ENCODE results near the gene MRPL34. TPM values are rescaled to one million over a fixed set of nuclear protein-coding genes. Genes with fewer than 3 reads are reported as not detected.
"Not testable (repeated sequence)": the region's sequence is repeated elsewhere in the genome, so short reads cannot be mapped to it uniquely, and the experiment has no call there.

The MRPL34 gene
- total RNA-seq (2014; rRNA removed; shearing (Covaris generic); ENCODE audit: low replicate concordance): 21.0 and 38.9 TPM in 2 replicates

DNA sequence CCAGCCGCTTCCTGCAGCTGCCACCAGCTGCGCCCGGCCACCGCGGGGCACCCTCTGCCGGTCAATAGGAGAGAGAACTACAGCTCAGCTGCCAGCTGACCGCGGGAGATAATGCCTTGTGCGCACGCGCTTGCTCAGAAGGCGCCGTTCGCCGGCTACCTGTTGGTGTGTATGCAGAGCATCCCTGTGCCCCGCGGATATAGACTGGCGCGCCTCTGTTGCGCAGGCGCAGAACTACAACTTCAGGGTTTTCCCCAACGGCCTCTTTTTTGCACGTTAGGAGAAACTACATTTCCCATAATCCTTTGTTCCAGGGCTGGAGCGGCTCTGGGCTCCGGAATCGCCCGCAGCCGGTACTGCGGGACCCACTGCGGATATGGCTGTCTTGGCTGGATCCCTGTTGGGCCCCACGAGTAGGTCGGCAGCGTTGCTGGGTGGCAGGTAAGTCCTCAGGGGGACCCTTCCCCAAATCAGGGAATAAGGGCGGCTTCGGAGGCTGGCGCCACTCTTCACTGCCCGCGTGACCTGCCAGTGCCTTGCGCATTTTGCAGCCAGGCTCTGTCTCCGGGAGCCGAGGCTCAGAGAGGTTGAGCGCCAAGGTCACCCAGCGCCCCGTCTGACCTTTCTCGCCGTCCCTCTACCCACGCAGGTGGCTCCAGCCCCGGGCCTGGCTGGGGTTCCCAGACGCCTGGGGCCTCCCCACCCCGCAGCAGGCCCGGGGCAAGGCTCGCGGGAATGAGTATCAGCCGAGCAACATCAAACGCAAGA, at the start of gene MRPL34:
Gene MRPL34, plus strand, starts transcription at position 356 of the 768 bp plus-strand sequence. Its CDS starts 21 bp downstream, at position 377.
- DNase-seq (ENCODE audit: low read depth): peak; percentile 100
- in situ Hi-C loops (cut with HindIII; ENCODE audit: low pct_unique_long_range_greater_than_20kb, low sequenced_read_pairs): no loop called here

DNA sequence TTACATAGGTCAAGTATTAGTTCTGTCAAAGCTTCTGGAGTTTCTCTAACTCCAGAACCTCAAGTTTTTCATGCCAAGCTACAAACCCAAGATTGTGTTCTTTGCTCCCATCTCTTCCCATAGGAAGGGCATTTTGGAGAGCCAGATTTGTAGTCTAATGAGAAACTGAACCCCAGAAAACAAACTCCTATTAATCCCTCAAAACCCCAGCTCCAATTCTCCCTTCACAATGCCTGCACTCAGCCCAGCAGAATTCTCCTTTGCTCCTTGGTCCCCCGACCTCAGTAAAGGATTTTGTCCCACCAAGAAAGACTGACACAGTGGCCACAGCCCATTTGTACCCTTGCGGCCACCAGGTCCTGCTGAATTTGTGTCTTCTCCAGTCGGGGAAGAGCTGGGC, 49.5 kb upstream of the MRPL34 start:
- no peak for DNase-seq (ENCODE audit: low read depth)
- in situ Hi-C loops (cut with HindIII; ENCODE audit: low pct_unique_long_range_greater_than_20kb, low sequenced_read_pairs): no loop called here

DNA sequence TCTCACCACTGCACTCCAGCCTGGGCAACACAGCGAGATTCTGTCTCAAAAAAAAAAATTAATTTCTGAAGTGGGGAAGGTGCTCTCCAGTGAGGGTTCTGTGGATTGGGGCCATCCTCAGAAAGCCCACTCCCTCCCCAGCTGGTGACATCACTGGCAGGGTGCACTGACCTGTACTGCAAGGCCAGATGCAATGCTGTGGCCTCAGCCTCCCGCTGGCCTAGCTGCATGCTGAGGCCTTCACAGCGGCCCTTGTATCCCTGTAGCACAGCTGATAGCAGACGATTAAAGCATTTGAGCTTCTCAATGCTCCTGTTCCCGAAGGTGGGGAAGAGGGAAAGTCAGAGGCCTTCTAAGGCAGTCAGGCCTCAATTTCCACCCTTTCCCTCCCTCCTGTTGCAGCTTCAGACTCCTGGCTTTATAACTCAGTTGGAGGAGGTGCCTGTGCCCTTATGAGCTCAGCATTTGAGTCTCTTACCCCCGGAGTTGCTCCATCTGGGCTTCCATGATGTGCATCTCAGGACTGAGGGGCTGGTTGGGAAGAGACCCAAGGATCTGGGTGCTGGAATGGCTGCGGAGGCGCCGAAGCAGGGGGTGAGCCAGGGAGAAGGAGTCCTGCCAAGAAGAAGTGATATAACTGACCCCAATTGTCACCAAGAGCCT, 46.4 kb upstream of the MRPL34 start:
- in situ Hi-C loops (cut with HindIII; ENCODE audit: low pct_unique_long_range_greater_than_20kb, low sequenced_read_pairs): no loop called here
- DNase-seq (ENCODE audit: low read depth): no peak

DNA sequence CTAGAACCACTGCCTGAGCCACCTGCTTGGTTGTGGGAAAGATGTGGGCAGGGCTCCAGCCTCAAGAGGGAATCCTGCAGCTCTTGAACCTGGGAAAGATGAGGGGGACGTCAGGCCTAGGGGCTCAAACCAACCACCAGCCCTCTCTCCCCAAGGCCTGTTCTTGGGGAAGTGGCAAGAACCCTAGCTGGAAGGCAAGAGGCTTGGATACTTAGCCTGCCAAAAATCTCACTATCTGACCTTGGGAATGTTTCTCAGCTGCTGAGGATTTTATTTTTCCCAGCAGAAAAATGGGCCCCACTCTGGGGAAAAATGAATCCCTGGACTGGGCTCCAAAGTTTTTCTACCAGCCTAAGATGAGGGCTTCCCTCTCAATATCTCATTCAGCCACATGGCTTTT, 45.7 kb upstream of the MRPL34 start:
- in situ Hi-C loops (cut with HindIII; ENCODE audit: low pct_unique_long_range_greater_than_20kb, low sequenced_read_pairs): no loop called here
- DNase-seq (ENCODE audit: low read depth): no peak

DNA sequence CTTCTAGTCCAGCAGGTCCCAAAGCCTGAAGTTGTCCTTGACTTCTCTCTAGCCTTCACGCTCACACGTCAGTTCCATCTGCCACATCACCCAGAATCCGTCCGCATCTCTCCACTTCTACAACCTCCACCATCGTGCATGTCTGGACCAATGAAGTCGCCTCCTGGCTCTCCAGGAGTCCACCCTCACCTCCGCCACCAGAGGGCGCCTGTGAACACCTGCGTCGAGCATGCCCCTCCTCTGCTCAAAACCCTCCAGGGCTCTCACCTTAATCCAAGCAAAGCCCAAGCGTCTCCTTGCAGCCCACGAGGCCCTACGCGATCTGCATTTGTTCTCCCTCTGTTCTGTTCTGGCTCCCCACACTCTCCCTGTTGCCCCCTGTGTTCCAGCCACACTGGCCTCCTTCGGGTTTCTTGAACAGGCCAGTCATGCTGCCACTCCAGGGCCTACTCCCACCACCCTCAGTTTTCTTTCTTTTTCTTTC, 44.8 kb upstream of the MRPL34 start:
- DNase-seq (ENCODE audit: low read depth): peak; percentile 79
- in situ Hi-C loops (cut with HindIII; ENCODE audit: low pct_unique_long_range_greater_than_20kb, low sequenced_read_pairs): no loop called here

DNA sequence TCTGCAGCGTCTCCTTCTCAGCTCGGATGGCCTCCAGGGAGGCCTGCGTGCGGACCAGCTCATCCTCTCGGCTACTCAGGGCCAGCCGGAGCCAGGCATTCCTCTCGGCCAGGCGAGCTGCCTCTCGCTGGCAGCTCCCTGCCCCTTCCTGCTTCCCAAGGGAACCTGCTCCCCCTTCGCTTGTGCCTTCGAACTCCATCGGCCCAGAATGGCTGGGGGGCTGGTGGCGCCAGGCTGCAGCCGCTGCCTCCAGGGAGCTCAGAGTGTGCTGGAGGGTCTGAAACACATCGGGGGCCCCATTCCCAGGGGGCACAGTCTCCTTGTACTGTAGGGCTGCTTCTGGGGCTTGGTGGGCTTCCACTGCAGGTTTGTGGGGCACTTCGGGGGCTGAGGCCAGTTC, 43.1 kb upstream of the MRPL34 start:
- in situ Hi-C loops (cut with HindIII; ENCODE audit: low pct_unique_long_range_greater_than_20kb, low sequenced_read_pairs): no loop called here
- DNase-seq (ENCODE audit: low read depth): no peak

- no peak for DNase-seq (ENCODE audit: low read depth)
- in situ Hi-C loops (cut with HindIII; ENCODE audit: low pct_unique_long_range_greater_than_20kb, low sequenced_read_pairs): no loop called here
These were observed 41.7 kb upstream of the MRPL34 start for GRCh38 chr19:17263712-17264640.

DNA sequence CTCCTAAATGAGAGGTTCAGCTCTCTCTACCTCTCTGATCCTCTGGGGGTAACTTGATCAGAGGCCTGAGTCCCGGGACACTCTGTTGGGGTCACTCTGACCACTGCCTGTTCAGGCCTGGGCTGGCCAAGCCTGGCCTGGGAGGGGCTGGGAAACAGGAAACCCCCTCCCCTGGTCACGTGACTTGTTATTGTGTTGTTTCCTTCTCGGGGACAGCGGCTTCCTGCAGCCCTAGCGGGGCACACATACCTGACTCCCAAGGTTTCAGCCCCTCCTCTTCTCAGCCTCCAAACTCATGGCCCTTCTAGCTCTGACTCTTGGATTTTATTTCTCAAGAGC, 41.1 kb upstream of the MRPL34 start, which contains the start of gene USHBP1:
Gene USHBP1, minus strand, starts transcription at position 105 of the 339 bp plus-strand sequence. CDS start 446 bp downstream, outside the sequence.
- in situ Hi-C loops (cut with HindIII; ENCODE audit: low pct_unique_long_range_greater_than_20kb, low sequenced_read_pairs): no loop called here

DNA sequence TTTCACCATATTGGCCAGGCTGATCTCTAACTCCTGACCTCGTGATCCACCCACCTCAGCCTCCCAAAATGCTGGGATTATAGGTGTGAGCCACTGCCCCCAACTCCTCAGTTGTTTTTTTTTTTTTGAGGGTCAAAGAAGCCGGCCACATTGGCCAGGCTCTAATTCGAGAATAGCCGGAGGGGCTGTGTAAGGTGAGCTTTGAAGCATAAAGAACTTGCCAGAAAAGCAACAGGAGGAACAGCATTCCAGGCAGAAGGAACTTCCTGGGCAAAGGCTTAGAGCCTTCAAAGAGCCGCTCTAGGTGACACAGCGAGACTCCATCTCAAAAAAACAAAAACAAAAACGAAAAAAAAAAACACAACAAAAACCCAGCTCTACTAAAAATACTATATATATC, 39.6 kb upstream of the MRPL34 start:
- no peak for DNase-seq (ENCODE audit: low read depth)
- in situ Hi-C loops (cut with HindIII; ENCODE audit: low pct_unique_long_range_greater_than_20kb, low sequenced_read_pairs): no loop called here

More for the DNA sequence above, 41.1 kb upstream of the MRPL34 start, which contains the start of gene USHBP1:
- no peak for DNase-seq (ENCODE audit: low read depth)

GRCh38 chr19:17266589-17266974, 39.1 kb upstream of the MRPL34 start:
- DNase-seq (ENCODE audit: low read depth): no peak
- in situ Hi-C loops (cut with HindIII; ENCODE audit: low pct_unique_long_range_greater_than_20kb, low sequenced_read_pairs): no loop called here

DNA sequence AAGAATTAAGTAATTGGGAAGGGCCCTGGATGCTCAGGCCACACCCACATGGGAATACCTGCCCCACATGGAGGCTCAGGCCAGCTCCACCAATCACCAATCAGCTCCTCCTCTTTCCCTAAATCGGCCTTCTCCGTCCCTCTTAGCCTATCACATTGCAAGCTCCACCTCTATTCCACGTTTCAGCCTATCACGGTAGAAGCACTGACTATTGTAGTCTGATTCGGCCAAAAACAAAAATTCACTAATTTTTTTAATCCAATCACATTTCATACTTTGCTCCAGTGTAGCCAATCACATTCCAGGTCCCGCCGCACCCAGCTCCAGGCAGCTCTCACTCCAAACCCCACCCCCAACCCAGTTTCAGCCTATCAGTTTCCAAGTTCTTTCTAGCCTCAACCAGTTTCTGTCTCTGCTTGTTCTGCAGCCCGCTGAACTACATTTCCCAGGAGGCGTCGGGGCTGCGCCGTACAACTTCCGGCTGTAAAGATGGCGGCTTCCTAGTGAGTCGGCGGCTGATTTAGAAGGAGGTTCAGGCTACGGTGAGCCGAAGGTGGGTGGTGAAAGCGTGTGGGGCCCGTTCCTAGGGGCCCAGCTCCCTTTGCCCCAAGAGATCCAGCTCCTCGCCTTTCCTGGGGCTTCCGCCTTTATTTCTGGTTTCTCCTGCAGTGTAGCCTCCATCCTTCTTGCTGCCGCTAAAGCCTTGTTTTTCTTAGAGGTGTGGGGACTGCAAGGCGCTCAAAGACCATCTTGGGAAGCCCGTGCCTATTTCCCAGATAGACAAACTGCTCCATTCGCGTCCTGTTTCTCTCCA, 38.5 kb upstream of the MRPL34 start, which contains the start of gene BABAM1:
Gene BABAM1, plus strand, starts transcription at position 469 of the 814 bp plus-strand sequence. CDS start 1,364 bp downstream, outside the sequence.
- DNase-seq (ENCODE audit: low read depth): peak; percentile 100
- in situ Hi-C loops (cut with HindIII; ENCODE audit: low pct_unique_long_range_greater_than_20kb, low sequenced_read_pairs): no loop called here

- in situ Hi-C loops (cut with HindIII; ENCODE audit: low pct_unique_long_range_greater_than_20kb, low sequenced_read_pairs): no loop called here
These were observed 36.9 kb upstream of the MRPL34 start for GRCh38 chr19:17268754-17269153.

DNA sequence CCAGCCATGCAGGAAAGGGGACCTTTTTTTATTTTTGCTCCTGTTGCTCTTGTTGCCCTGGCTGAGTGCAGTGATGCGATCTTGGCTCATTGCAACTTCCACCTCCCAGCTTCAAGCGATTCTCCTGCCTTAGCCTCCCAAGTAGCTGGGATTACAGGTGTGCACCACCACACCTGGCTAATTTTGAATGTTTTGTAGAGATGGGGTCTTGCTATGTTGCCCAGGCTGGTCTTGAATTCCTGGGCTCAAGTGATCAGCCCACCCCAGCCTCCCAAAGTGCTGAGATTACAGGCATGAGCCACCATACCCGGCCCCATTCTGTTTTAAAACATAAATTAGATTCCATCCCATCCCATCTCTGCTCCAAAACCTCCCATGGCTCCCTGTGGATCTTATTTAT, 30.8 kb upstream of the MRPL34 start:
- in situ Hi-C loops (cut with HindIII; ENCODE audit: low pct_unique_long_range_greater_than_20kb, low sequenced_read_pairs); DNase-seq (ENCODE audit: low read depth): not testable (repeated sequence)

More at GRCh38 chr19:17268754-17269153, 36.9 kb upstream of the MRPL34 start:
- no peak for DNase-seq (ENCODE audit: low read depth)

DNA sequence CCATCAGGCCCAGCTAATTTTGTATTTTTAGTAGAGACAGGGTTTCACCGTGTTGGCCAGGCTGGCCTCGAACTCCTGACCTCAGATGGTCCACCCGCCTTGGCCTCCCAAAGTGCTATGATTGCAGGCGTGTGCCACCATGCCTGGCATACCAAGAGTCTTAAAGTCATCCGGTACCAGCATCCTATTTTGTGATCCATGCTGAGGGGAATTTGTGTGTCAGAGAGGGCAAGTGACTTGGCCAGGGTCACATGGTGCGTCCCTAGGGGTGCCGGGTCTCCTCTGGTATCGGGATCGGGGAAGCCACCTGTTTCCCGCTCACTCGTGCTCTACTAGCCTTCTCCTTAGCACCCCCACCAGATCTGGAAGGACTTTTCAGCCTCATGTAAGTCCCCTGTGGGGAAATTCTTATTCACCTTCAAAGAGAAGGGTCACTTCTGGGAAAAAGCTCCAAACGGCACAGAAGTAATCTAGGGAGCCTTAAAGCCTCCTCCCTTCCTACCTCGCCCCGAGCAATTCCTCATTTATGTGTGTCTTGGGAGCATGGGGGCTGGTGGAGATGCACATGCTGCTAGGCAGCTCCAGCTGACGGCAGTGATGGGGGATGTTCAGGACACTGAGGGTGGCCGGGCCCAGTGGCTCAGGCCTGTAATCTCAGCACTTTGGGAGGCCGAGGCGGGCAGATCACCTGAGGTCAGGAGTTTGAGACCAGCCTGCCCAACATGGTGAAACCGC, 30.1 kb upstream of the MRPL34 start:
- no peak for DNase-seq (ENCODE audit: low read depth)
- in situ Hi-C loops (cut with HindIII; ENCODE audit: low pct_unique_long_range_greater_than_20kb, low sequenced_read_pairs): no loop called here

- no peak for DNase-seq (ENCODE audit: low read depth)
- in situ Hi-C loops (cut with HindIII; ENCODE audit: low pct_unique_long_range_greater_than_20kb, low sequenced_read_pairs): no loop called here
These were observed 26.2 kb upstream of the MRPL34 start for GRCh38 chr19:17279436-17279835.

GRCh38 chr19:17281391-17282304, 24.0 kb upstream of the MRPL34 start, which contains the start of gene ANKLE1:
ANKLE1 (plus strand) TSS chr19:17281901; CDS start chr19:17281921, 20 bp downstream.
- in situ Hi-C loops (cut with HindIII; ENCODE audit: low pct_unique_long_range_greater_than_20kb, low sequenced_read_pairs): no loop called here

More at GRCh38 chr19:17281391-17282304, 24.0 kb upstream of the MRPL34 start, which contains the start of gene ANKLE1:
- DNase-seq (ENCODE audit: low read depth): no peak

Data from Caki2 (cell line).